Breast epithelium (tissue), 3 donors: ENCODE data around the gene RBM33.

Experiments used
- CTCF ChIP-seq, 3 donors: fragments of 450-650 bp; IDR thresholded peaks; one replicate each; pipeline ENCODE4 v1.5.1; 2016 to 2017; ENCODE audit warnings: antibody characterized with exemption in 3 of 3, mild to moderate bottlenecking in 3 of 3, moderate library complexity in 3 of 3
- POLR2AphosphoS5 ChIP-seq, 3 donors: sonication (generic); formaldehyde crosslinking; IDR thresholded peaks; one replicate each; pipeline ENCODE4 v1.6.1; 2017; ENCODE audit warnings: antibody characterized with exemption in 3 of 3

GRCh38 chr7:155739538-155740143 lies 95.2 kb downstream of the RBM33 start:
- TF ChIP-seq POLR2AphosphoS5 (IDR thresholded peaks at IDR 0.05) (no peak), CTCF (IDR thresholded peaks at IDR 0.05) (no peak)
